Skin of body (tissue), 2 donors: Measurements from ENCODE around the gene APBB1IP. TPM values are rescaled to one million over a fixed set of nuclear protein-coding genes. Genes with fewer than 3 reads are reported as not detected.
A peak's percentile ranks its signal among the peaks of the same experiment; 100 is the strongest.
"Not testable (repeated sequence)": the region's sequence is repeated elsewhere in the genome, so short reads cannot be mapped to it uniquely, and the experiment has no call there.

ENCODE experiments used
- DNase-seq: peaks from one replicate; lab custom pipeline; 2025; lab: John Stamatoyannopoulos, UW
- total RNA-seq: library from RNA; depleted of rRNA; stranded (reverse); fragments of >200 nt; gene quantifications from one replicate; pipeline ENCODE4 v1.2.3, GENCODE V29; 2014

Gene APBB1IP
- total RNA-seq, 1 donor from 2014 or later, result 9.5 TPM

DNA sequence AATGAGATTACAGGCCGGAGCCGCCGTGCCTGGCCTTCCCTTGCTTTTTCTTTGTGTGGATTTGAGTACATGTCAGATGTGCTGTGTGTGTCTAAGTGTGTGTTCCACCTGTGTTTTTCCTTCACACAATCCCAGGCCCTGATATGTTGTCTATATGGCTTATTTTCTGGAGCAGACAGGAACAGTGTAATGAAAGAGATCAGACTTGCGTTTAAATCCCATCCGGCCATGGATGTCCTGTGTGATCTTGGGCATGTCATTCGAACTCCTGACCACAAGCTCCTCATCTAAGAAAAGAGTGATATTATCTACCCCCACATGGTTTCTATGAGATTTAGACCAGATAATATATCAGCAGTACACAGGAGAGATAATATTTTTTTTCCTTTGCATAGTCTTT, 37.2 kb downstream of the APBB1IP start:
- no peak for DNase-seq

DNA sequence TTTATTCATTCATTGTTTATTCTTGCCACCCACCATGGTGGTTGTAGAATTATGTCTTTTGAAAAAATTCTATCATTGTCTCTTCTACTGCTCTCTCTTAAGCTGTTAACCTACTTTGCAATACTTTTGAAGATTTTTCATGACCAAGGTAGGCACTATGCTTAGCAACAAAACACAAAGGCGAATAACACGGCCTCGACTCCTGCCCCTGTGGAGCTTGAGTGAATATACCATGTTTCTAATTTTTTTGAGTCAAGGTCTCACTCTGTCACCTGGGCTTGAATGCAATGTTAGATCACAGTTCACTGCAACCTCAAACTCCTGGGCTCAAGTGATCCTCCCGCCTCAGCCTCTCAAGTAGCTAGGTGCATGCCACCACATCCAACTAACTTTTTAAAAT, 39.4 kb downstream of the APBB1IP start:
- DNase-seq, result no peak

GRCh38 chr10:26478061-26478460, 39.9 kb downstream of the APBB1IP start:
- DNase-seq, result no peak

DNA sequence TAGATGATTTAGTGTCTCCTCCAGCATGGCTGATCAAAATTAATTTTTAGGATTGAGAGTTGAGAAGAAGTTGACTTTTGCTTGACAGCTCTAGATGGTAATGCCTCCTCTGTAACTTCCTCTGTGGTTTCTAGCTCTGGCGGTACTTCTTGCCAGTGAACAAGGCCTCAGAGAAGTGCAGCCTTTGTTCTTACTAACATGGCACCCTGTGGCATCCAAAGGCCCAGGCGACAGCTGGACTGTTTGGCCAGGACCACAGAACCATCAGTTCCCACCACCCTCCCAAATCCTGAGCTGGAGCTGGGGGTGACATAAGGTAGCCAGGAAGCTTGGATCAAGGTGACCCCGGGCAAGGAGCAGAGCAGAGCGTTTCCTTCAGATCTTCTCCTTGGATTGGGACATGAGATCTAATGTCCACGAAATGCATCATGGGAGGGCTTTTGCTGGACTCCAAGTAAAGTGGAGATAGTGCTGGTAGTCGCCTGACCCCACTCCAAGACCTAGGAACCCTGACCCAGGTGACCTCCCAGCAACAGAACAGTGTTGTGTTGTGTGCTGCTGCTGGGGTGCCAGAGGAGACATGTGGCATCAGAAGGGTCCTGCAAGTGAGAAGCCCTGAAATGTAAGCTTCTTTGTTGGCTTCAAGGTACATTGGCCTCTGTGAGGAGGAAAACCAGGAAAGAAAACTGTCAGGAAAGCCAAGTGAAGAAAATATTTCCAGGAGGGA, 41.8 kb downstream of the APBB1IP start:
- no peak for DNase-seq

GRCh38 chr10:26481315-26481692, 43.2 kb downstream of the APBB1IP start:
- DNase-seq, result no peak

GRCh38 chr10:26481914-26482550, 43.9 kb downstream of the APBB1IP start:
- DNase-seq, result no peak

GRCh38 chr10:26483554-26483953, 45.4 kb downstream of the APBB1IP start:
- no peak for DNase-seq

DNA sequence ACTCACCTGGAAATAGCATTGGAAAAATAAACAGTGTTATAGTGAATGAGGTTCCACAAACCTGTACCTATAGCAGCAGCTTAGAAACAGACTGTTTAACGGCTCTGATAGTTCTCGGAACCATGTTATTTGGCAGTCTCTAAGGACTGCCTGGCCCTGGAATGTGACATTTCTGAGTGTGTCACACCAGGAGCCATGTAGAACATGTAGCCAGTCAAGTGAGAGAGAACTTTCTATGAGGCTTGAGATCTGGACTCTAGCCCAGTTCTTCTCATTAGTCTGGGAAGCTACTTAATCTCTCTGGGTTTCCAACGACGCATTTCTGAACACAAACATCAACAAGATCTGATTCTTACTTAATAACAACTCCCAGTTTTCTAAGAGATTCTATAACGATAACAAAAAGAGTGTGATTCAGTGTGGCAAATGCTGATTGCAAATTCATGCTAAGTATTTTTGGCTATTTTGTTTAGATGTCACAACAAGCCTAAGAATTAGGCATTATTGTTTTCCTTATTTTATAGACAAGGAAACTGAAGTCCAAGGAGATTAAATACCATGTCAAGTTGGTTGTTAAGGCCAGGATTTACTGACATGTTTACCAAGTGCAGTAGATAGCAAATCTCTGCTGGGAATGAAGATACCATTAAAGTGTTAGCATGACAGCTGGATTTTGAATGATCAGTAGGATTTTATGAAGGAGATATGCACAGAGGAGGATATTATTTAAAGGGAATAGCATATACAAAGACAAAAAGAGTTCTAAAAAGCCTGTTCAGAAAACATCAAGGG, 47.2 kb downstream of the APBB1IP start:
- no peak for DNase-seq

DNA sequence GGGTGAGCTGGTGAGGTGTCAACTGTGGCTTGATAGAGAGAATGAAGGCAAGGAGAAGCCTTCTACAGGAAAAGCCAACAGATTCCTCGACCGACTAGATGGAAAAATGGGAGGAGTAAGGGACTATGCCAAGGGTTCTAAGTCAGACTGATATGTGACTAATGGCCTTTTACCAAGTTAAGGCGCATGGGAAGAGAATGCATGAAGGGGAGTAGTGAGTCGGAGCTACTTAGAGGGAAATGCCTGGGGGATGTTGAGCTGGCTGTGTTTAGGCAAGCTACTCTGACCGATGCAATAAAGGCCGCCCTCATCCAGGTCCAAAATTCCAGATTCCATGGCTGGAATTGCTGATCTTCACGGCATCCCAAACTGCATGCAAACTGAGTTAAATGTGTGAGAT, 48.2 kb downstream of the APBB1IP start:
- peak; percentile 75 for DNase-seq

DNA sequence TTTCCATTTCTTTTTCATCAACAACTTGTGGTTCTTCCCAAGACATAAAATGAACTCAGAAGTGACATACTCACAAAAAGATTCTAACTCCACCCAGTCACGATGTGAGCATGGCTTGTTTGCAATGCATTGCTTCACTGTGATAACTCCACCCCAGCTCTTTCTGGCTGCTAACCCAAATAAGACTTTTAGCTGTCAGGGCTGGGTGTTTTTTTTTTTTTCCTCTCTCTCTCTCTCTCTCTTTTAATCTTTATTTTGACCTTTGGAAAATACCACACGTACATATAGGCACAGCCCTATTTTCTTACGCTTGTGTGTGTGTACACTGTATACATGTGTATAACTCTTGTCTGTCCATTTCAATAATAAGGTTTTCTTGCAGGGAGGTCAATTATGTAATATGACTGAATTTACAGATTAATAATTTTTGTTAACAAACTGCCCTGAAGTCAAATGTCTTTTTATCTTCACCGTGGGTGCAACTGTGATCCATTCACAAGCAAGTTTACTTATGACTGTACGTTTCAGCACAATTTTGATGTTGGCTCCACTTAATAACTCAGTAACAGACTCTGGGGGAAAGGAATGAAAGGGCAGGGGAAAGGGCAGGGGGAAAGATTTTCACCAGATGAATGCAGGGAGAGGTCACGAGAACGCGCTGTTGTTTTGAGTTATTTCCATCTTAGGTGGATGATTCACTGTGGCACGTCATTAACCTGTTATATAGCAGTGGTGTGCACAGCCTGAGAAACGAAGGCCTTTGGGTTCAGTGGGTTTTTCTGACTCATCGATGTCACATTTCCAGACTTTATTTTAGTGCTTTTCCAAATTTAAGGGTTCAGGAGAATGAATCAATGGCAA, 49.1 kb downstream of the APBB1IP start:
- DNase-seq, result peak; percentile 67

DNA sequence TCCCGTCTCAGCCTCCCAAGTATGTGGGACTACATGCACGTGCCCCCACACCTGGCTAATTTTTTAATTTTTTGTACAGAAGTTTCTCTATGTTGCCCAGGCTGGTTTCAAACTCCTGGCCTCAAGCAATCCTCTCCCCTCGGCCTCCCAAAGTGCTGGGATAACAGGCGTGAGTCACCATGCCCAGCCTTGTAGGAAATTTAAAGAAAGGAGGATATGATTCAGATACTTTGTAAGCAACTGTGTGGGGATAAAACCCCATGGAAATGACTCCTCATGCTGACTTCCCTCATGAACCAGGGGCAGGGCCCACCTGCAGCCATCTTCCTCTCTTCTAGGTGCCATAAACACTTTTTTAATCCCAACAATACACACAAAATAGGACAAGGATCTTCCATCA, 50.2 kb downstream of the APBB1IP start:
- DNase-seq, result no peak

DNA sequence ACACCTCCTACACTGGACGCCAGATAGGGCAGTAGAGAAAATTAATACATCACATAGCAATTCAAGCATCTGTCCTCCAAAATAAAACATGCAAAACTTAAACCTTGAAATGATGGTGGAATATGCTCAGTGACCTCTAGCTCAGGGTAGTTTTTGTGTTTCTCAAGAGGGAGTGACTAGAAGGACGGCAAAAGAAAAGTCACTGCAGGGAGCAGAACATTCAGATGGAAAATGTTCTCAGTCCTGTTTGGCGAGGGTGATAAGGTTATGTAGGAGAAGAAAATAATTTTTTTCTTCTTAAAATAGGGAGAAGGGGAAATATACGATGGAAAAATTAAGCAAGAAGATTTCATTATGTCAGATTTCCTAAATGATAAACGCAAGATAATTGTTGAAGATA, 50.9 kb downstream of the APBB1IP start:
- DNase-seq, result no peak

- DNase-seq, result not testable (repeated sequence)
Observed at GRCh38 chr10:26490367-26490766, 52.2 kb downstream of the APBB1IP start.

- DNase-seq, result no peak
Observed at GRCh38 chr10:26491276-26491675, 53.1 kb downstream of the APBB1IP start.

DNA sequence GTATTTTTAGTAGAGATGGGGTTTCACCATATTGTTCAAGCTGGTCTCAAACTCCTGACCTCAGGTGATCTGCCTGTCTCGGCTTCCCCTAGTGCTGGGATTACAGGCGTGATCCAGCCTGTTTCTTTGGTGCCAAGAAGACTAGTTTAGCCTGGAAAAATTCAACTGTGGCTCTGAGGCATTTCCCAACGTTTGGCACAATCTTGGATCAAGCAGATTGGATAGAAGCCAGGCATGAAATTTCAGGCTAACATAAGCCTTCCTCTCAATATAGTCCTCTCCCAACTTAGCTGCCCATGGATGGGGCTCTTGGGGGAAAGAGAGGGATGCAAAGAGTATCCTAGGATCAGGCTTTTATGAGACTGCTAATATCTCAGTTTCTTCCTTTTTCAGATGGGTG, 53.8 kb downstream of the APBB1IP start:
- no peak for DNase-seq

- not testable (repeated sequence) for DNase-seq
Observed at GRCh38 chr10:26492725-26493124, 54.6 kb downstream of the APBB1IP start.

DNA sequence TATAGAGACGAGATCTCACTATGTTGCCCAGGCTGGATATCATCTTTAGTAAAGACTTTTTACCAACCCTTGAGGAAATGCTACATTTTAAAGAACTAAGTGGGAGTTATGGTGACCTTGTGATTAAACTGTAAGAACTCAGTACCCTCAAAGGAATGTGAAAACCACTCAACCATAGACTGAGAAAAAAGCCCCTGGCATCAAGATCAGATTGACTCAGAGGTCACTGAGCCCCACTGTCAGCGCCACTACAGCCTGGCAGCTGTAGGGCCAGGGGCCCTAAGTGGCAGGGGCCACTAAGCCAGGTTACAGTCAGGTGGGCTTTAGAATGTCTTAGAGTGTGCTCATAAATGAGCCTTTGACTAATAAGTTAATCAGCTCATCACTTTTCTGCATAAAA, 55.9 kb downstream of the APBB1IP start:
- no peak for DNase-seq

DNA sequence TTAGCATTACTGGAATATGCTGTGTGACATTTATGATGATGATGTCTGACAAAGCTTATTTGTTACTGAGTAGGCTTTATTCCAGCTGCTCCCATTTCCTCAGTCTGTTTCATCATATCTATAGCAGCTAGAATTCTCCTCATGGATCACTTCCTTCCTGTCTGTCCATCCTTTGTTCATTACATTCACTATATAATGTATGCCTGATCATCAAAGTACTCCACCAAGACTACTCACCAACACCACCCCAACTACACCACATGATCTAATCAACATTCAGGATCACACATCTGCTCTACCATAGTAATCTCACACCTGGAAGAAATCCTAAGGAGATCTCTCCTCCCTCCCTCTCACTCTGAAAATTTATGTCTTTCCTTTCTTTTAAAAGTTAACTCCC, 61.3 kb downstream of the APBB1IP start:
- DNase-seq, result no peak

GRCh38 chr10:26502986-26503385, 64.8 kb downstream of the APBB1IP start:
- no peak for DNase-seq

DNA sequence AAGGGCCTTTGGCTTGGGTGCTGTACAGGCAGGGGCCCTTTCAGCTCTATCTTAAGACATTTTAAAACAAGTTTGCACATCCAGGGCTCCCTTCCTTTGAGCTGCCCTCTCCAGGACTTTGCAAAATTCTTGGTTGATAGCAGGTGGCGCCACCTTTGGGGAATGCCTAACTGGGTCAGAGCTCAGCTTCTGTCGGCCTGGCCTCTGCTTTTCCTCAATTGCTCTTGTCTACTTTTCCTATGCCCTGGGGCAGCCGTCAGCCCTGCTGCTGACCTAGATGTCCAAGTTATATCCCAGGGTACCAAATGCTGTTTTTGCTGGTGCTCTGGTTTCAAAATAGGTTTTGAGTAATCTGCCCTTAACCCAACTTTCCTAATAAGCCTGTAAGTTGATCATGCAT, 65.8 kb downstream of the APBB1IP start:
- DNase-seq, result no peak

GRCh38 chr10:26504429-26504828, 66.3 kb downstream of the APBB1IP start:
- DNase-seq, result not testable (repeated sequence)

GRCh38 chr10:26505491-26505890, 67.3 kb downstream of the APBB1IP start:
- DNase-seq, result no peak
